VCaP (cell line): ENCODE results near the gene UXS1.

ENCODE experiments used
- H3K27ac ChIP-seq: fragments of 450-650 bp; 2 replicates; pipeline ENCODE4 v1.5.1; 2017
- CTCF ChIP-seq: fragments of 450-650 bp; conservative IDR thresholded peaks from 2 replicates; pipeline ENCODE4 v1.5.1; 2017; ENCODE audit warnings: mild to moderate bottlenecking, moderate library complexity

Gene UXS1

DNA sequence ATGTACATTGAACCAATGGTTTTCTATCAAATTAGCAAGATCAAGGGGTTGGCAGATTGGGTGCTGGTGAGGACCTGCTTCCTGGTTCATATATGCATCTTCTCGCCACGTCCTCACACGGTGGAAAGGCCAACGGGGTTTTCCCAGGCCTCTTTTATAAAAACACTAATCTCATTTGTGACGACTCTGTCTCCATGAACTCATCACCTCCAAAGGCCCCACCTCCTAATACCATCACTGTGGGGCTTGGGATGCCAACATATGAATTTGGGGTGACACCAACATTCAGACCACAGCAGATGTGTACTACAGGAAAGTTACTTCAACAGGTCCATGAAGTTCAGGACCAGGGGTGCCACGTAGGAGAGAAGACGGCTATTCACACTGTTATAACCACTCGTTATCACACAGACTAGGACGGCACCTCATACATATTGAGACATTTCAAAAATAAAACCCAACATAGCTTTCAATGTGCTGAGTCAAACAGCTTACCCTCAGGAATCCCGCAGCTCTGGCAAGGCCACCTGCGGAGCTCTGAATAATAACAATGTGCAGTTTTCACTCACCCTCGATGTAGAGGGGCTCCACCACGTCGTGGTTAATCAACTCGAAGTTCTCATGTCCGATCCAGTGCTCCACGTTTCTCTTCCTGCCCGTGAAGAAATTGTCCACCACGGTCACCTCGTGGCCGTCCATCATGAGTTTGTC is 49.3 kb downstream of the UXS1 start:
- no peak for TF ChIP-seq CTCF
- no peak overlapping the region for H3K27ac ChIP-seq

DNA sequence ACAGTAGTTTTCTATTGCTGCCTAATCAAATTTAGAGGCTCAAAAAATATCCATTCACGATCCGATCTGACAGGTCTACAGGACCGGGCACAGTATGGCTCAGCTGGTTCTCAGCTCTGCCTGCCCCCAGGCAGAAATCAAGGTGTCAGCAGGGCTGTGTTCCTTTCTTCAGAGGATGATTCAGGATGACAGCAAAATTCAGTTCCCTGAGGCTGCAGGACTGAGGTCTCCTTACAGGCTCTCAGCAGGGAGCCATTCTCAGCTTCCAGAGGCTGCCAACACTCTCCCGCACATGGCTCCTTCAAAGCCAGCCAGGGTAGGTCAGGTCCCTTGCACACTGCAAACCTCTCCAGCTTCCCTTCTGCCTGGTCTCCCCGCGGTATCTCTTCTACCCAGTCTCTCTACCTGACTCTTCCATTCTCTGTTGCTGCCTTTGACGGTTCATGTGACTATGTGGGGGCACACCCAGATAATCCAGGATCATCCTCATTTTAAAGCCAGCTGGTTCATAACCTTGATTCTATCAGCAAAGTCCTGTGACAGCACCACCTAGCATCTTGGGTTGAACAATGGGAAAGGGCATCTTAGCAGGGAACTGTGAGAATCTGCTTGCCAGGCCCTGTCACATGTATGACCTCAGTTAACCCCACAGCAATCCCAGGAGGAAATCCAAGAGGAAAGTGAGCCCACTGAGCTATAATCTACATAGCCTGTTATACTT is 50.4 kb downstream of the UXS1 start:
- H3K27ac ChIP-seq: no peak overlapping the region
- TF ChIP-seq CTCF: no peak

DNA sequence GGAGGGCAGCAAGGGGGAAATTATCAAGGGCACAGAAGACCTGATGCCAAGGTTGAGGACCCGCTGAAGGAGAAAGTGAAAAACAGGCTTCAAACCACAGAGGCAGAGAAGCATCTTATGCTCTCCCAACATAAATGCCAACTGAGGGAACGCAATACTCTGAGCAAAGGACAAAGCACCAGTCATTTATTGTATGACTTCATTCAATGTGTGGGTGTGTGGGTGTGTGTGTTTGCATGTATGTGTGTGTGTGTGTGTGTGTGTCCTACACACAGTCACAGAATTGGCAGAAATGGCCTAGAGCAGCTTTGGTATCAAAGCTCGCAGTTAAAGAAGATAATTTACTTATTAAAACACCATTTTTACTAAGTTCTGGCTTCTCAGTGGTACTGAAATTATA is 51.4 kb downstream of the UXS1 start:
- TF ChIP-seq CTCF: no peak
- H3K27ac ChIP-seq: no peak overlapping the region

DNA sequence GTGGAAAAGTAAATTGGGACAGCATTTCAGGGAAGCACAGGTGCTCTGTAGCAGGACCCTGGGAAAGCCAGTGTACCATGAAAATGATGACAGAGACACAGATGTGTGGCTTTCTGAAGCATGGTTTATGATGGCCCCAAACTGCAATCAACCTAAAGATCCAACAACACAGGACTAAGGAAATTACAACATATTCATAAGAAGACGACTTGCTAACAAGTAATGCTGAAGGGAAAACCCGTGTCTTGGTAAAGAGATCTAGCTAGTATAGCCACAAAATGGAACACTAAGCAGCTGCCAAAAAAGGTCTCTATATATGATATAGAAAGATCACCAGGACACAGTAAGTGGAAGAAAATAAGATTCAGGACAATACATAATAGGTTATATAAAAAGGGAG is 53.2 kb downstream of the UXS1 start:
- TF ChIP-seq CTCF: no peak
- no peak overlapping the region for H3K27ac ChIP-seq

DNA sequence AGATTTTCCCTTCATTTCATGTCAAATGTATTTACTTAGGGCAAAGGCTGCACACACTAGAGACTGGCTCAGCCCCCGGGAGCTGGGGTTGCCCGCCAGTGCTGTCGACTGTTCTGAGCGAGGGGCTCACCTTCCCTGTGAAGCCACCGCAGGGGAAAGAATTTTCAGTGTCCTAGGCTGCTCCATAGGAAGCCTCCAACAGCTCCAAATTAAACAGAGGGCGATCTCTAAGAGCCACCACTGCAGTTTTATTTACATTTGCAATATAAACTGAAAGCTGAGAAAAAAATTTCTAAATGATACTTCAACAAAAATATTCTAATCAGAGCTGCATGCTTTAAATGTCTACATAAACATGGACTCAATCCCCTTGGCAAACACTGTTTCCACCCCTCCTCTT is 54.0 kb downstream of the UXS1 start:
- no peak overlapping the region for H3K27ac ChIP-seq
- no peak for TF ChIP-seq CTCF

DNA sequence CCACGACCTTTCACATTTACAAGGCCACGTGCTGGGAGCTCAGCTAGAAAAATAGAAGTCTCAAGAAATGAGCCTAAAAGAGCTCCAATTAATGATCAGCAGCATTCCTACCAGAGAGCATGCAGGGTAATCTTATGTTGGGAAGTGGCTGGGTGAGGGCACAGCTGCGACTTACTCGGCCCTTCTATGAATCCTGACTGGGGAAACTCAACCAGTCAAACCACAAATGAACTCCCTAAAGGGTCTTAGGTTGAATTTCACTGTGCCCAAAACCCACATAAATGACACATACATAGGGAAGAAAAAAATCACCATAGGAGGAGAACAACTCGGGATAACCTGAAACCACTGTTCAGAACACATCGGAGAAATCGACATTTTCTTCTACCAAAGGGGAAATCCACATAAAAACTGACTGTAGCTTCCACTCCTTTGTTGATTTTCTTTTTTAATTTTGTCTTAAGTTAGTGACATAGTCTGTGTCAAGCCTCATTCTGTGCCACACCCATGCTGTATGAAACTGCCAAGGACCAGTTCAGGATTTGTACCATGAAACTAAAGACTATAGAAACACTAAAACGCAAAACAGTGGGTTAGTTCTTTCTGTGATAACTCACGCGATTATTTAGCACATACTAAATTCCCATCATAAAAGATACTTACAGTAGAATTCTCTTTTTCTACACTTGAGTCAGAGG is 54.7 kb downstream of the UXS1 start:
- peak overlapping the region; percentile 54 for H3K27ac ChIP-seq

More for the DNA sequence above, 54.7 kb downstream of the UXS1 start:
- no peak for TF ChIP-seq CTCF
